Kidney epithelial cell (primary cell): Measurements from ENCODE around the gene PLXNA2. TPM values are rescaled to one million over a fixed set of nuclear protein-coding genes. Genes with fewer than 3 reads are reported as not detected.

Source experiments
- DNase-seq: peaks from one replicate; pipeline ENCODE4 v3.0.0-alpha.2; 2010; ENCODE audit warnings: low read depth
- H3K27me3 ChIP-seq: 2 replicates; pipeline ENCODE4 v1.6.0; 2011; ENCODE audit warnings: low read length; ENCODE audit not compliant: control insufficient read depth, insufficient read depth
- H3K36me3 ChIP-seq: 2 replicates; pipeline ENCODE4 v1.5.1; 2011; ENCODE audit warnings: low read length; ENCODE audit not compliant: control insufficient read depth, insufficient read depth
- H3K4me3 ChIP-seq: 2 replicates; pipeline ENCODE4 v1.5.1; 2011; ENCODE audit warnings: low read depth, mild to moderate bottlenecking, control low read depth, low read length
- total RNA-seq: library from RNA; depleted of rRNA; stranded (reverse); fragments of >200 nt; gene quantifications from 2 replicates; pipeline ENCODE4 v1.2.3, GENCODE V29; 2015
- TF ChIP-seq, protein P1 (sequence below): IDR thresholded peaks from 2 replicates; pipeline ENCODE4 v1.5.1; 2011; ENCODE audit warnings: mild to moderate bottlenecking, moderate library complexity, low read length, control low read depth, inconsistent platforms; ENCODE audit not compliant: insufficient read depth, poor library complexity, severe bottlenecking

The PLXNA2 gene
- total RNA-seq, 1 donor from 2014 or later: 6.9 TPM

DNA sequence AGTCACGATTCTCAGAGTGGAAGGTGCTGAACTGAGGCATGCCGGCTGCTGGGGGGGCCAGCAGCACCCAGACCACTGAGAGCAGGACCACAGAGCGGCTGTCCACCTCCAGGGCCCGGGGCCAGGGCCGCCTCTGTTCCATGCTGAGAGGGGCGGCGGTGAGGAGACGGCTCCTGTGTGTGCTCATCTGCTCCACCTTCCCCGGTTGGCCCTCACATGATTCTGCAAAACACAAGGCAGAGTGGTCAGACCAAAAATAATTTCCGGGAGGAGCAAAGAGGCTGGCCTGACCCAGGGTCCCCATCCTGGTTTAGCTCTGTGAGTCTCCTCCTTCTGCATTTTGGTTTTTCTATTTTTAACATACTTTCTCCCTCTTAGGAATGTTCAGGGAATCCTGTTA lies 26.4 kb downstream of the PLXNA2 start:
- TF ChIP-seq, protein P1, sequence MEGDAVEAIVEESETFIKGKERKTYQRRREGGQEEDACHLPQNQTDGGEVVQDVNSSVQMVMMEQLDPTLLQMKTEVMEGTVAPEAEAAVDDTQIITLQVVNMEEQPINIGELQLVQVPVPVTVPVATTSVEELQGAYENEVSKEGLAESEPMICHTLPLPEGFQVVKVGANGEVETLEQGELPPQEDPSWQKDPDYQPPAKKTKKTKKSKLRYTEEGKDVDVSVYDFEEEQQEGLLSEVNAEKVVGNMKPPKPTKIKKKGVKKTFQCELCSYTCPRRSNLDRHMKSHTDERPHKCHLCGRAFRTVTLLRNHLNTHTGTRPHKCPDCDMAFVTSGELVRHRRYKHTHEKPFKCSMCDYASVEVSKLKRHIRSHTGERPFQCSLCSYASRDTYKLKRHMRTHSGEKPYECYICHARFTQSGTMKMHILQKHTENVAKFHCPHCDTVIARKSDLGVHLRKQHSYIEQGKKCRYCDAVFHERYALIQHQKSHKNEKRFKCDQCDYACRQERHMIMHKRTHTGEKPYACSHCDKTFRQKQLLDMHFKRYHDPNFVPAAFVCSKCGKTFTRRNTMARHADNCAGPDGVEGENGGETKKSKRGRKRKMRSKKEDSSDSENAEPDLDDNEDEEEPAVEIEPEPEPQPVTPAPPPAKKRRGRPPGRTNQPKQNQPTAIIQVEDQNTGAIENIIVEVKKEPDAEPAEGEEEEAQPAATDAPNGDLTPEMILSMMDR: no peak

DNA sequence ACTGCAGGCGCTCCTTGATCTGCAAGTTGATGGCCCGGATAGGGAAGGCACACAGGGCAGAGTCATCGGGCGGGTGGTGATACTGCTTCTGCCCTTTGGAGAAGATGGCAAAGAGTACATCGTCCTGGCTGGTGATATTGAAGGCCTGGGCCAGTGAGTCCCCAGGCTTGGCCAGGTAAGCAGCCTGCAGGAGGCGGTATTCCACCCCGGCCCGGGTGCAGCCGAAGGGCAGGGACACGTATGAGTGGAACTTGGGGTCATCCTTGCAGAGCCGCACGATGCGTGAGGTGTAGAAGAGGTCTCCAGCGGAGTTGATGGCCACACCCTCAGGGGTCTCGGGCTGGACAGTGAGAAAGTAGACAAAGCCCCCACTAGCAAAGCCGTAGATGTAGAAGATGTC lies 27.4 kb downstream of the PLXNA2 start:
- no peak for DNase-seq
- H3K27me3 ChIP-seq: no peaks in the 10 kb centered on the region
- H3K36me3 ChIP-seq: no peaks in the 10 kb centered on the region
- TF ChIP-seq, protein P1: no peak
- no peak overlapping the region for H3K4me3 ChIP-seq

More for the DNA sequence above, 26.4 kb downstream of the PLXNA2 start:
- H3K36me3 ChIP-seq: no peaks in the 10 kb centered on the region
- no peak overlapping the region for H3K4me3 ChIP-seq
- no peaks in the 10 kb centered on the region for H3K27me3 ChIP-seq
- DNase-seq: no peak

DNA sequence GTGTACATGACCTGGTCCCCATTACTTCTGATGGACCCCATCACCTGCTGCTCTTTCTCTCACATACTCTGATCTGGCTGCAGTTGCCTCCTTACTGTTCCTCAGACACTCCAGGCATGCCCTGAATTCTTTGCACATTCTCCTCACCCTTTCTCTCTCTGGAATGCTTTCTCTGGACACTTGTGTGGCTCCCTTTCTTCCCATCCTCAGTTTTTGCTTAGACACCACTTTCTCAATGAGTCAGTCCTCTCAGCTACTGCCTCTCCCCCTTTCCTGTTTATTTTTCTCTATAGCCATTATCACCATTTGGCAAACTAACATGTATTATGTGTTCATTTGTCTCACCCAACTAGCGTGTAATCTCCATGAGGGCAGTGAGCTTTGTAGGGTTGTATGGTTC lies 28.1 kb downstream of the PLXNA2 start:
- Histone ChIP-seq H3K36me3 (no peaks in the 10 kb centered on the region), H3K4me3 (no peak overlapping the region), H3K27me3 (no peaks in the 10 kb centered on the region)
- TF ChIP-seq, protein P1: no peak
- DNase-seq: no peak

DNA sequence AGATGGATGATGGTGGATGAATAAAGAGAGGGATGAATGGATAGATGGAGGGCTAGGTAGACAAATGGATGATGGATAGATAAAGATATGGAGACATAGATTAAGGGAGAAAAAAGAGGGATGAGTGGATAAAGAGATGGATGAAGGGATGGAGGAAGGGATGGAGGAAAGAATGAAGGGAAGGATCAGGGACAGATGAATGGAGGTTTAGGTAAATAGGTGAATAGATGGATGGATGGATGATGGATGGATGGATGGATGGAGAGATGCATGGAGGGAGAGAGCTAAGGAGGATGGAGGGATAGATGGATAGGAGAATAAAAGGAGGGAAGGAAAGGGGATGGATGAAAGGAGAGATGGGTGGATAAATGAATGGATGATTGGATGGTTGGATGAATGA lies 28.8 kb downstream of the PLXNA2 start:
- no peaks in the 10 kb centered on the region for H3K27me3 ChIP-seq
- TF ChIP-seq, protein P1: no peak
- H3K36me3 ChIP-seq: no peaks in the 10 kb centered on the region
- no peak for DNase-seq
- no peak overlapping the region for H3K4me3 ChIP-seq

DNA sequence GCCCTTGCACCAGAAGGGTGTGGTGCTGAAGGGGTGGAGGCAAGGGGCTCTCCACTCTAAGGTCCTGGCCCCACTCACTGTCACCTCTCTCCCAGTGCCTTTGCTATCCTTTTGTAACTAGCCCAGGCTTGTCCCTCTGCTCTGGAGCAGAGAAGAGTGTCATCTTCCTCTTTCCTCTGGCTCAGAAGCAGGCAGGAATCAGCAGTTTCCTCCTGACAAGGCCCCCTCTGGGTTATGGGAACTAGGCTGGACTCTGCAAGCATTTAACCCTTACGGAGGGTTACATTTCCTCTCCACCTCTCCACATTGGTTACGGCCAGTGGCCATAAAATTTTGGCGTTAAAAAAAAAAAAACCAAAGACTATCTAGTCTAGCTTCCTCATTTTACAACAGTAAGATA lies 30.4 kb downstream of the PLXNA2 start:
- Histone ChIP-seq H3K4me3 (no peak overlapping the region), H3K36me3 (no peaks in the 10 kb centered on the region), H3K27me3 (no peaks in the 10 kb centered on the region)
- no peak for DNase-seq
- TF ChIP-seq, protein P1: no peak

DNA sequence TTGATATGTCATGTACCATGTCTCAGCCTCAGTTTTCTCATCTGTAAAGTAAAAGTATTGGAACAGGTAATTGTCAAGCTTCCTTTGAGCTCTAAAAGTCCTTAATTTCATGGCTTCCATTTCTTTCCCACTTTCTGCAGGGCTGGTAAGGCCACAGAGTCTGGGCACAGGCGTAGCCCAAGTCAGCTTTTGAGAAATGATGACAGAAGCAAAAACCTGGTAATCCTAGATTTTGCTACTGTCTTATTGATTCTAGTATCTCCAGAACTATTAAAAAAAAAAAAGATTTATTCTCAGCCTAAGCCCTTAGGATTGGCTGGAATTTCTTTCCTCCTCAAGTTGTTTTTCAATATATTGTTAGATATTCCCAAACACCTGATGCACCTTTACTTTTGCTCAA lies 31.3 kb downstream of the PLXNA2 start:
- Histone ChIP-seq H3K36me3 (no peaks in the 10 kb centered on the region), H3K27me3 (no peaks in the 10 kb centered on the region), H3K4me3 (no peak overlapping the region)
- no peak for DNase-seq
- TF ChIP-seq, protein P1: no peak
